DMS114 treated with DMSO at 0.1 percent for 48 hours (cell line): ENCODE data around the gene PGBD2.
A peak's percentile ranks its signal among the peaks of the same experiment; 100 is the strongest.
"Not testable (repeated sequence)": the region's sequence is repeated elsewhere in the genome, so short reads cannot be mapped to it uniquely, and the experiment has no call there.

Experiments
- DNase-seq: peaks from one replicate; lab custom pipeline; 2025; ENCODE audit not compliant: unreplicated experiment; lab: John Stamatoyannopoulos, UW

Gene PGBD2

DNA sequence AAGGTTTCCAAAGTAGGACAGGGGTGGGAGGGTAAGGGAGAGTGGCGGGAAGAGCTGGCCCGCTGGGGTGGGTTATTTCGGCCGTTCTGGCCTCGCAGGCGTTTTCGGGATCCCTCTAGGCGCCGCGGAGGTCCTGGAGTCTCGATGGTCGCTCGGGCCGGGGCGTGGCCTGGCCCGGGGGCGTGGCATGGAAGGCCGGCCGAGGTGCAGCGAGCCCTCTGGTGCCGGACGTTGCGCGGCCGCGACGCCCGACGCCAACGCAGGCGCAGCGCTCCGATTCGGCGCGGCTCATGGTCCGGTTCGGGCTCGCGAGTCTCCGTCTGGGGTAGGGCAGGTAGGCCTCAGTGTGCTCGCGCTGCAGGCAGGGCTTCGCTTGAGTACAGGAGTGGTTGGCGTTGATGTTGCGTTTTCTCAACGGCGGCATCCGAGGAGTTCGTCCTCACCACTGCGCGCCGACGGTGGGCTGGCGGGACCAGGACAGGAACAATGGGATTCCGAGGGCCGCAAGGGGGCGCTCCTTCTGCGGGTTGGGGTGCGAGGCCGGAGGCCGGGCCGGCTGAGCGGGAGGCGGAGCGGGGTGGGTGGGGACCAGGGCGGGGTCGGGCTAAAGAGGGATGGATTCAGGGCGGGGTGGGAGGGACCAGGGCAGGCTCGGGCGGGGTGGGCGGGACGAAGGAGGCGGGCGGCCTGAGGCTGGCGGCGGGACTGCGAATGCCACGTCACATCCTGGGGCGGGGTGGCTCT, at the start of gene PGBD2:
Gene PGBD2, plus strand, starts transcription at position 227 of the 744 bp plus-strand sequence. CDS start 7,628 bp downstream, outside the sequence.
- DNase-seq: peak; percentile 88

DNA sequence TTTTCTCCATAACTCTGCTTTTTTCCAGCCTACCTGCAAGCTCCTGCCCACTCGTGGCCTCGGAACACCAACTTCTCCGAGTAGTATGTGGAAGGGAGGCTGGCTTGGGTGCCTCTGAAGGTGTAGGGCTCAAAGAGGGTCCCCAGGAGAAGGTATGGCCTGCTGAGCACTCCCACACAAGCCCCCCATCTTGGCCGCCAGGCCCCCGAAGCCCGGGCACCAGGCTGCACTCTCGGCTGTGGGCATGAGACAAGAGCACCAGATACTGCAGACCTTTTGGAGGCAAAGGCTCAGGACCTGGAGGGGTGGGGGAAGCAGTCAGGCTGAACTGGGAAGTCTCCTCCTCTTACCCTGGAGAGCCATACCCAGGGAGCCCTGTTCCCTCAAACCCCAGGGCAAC, 48.8 kb upstream of the PGBD2 start:
- DNase-seq: no peak

- no peak for DNase-seq
Observed at GRCh38 chr1:248857749-248858095, 48.3 kb upstream of the PGBD2 start.

DNA sequence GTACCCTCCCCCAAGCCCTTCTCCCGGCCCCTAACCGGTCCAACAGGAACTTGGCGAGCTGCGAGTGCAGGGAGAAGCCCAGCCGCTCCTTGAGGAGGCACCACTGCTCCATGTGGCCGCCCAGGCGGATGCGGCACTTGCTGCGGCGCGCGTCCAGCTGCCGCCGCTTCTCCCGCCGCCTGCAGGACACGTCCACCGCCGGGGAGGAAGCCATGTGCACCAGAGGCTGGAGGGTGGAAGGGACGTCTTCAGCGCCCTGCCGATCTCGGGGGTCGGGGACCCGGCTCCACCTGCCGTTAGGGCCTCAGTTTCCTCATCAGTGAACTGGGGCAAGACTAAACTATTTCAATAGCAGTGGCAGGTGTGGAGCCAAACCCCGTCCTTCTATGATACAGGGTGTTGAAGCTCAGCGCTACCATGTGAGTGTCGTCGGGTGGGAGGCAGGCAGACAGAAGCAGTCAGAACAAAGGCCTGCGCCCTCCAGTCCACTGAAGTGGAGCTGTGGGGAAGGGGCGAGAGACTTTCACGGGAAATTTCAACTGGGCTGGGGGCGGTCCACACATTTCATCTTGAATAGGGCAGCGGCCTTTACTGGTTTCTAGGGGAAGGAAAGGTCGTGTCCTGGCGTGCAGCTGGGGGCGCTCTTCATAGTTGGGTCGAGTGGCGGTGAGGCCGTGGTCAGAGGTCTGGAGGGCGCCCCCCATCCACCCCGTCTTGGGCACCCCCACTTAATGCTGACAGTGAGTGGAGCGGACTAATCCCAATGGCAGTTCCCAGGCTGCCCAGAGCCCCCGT, 47.7 kb upstream of the PGBD2 start:
- no peak for DNase-seq

DNA sequence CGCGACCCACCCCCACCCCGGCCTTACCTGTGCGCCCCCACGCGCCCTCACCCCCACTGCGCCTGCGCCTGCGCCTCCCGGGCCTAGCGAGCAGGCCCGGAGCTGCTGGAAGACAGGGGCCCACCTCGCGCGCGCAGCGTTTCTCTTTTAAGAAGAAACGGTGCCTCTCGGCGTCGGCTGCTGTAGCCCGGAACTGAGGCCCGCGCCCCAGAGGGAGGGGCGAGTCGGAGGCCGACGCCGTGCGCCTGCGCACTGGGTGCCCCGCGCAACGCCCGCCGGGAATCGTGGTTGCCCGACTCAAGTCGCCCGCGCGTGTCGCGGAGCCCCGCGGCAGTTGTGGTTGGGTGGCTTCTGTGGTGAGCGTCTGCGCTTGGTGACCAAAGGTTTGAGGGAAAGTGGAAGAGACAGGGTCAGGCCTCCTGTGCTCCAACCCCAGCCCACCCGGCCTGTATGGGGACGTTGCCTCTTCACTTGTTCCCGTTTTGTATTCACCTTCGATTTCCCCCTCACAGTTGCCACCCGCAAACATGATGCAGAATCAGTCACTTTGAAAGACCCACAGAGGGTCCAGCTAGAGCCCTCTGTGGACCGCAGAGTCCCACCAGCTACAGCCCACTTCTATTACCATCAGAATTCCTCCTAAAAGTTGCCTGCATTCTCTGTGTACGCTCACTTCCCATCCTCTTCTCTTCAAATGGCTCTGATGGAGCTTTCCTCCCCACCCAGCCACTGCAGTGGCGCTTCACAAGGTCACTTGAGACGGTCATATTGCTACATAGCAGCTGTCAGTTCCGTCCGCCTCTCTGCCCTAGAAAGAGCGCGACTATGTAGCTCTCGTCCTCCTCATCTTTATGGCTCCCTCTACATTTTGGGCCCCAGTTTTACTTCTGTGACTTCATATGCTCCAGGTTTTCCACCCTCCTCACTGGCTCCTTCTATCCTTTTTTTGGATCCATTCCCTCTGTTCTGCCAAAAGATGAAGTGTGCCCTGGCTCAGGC, 46.8 kb upstream of the PGBD2 start, which contains the start of gene ZNF692:
Gene ZNF692, minus strand, starts transcription at position 195 of the 999 bp plus-strand sequence. CDS start 776 bp downstream, outside the sequence.
- DNase-seq: peak; percentile 86

DNA sequence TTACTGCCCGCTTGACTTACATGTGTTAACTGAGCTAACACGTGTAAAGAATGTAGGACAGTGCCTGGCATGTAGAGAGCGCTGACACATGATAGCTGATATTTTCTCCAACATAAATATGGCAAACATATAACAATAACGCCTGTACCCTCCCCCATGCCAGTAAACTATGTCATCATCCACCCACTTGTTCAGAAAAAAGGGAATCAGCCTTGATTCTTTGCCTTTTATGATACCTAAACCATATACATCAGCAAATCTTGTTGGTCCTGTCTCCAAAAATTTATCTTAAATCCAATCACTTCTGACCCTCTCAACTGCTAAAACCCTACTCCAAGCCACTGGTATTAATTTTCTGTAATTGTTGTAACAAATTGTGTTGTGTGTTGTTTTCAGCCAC, 46.0 kb upstream of the PGBD2 start:
- DNase-seq: no peak

DNA sequence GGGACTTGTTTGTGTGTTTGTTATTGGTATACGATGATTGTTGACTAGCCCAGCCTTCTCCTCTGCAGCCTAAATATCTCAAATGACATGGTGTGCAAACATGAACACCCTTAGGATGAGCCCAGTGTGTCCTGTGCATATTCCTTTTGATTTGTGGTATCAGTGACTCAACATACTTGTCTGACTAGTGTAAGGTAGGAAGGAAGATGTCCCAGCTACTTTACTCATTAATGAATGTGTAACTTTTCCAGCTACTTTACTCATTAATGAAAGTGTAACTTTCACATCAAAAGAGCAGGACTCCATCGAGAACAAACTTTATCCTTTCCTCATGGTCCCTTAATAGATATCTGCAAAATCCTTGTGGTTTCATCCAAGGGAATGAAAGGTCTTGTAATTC, 44.4 kb upstream of the PGBD2 start:
- DNase-seq: no peak

DNA sequence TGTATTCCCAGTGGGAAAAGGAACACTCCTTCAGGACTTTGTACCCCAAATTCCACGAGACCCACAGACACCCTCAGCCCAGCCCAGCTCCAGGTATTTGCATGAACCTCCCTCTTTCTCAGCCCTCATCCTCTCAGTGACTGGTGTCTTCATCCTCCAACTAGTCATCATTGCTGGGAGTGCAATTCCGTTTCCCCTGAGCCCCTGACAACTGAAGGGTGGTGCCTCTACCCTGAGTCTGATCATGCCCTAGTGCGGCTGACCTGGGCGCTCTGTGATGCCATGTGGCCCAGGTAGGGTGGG, 43.4 kb upstream of the PGBD2 start:
- DNase-seq: no peak

DNA sequence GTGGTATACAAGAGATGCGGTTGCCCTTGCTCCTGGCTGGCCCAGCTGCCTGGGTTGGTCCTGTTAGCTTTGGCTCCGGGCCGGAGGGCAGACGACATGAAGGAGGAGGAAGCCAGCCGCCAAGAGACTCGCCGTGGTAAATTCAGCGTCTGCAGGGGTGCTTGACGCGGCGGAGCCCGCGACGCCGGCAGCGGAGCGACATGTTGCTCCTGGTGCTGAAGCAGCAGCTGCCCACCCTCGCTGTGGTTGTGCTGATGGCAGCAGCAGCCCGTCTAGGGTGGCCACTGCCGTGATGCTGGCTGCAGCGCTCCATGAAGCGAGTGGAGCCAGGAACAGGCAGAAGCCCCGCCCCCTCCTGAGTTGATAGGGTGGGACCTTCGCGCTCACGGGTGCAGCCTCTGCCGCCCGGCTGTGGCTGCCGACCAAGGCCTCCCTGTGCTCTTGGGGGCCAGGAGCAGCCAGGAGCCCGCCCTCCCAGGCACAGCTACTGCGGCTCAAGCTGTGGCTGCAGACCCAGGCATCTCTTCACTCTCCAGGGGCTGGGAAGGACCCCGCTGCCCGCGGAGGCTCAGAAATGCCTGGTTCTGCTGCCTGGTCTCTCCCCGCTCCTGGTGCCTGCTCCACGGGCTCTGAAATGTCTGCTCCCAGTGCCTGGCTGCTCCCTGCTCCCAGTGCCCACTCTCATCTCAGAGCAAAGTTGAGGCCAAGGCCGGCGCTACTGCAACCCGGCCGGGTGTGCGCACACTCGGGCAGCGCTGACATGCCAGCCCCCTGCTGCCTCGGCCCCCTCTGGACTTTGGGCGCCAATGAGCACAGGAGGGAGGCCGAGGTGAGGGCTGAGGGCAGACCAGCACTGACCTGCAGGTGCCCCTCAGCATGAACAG, 42.8 kb upstream of the PGBD2 start:
- DNase-seq: peak; percentile 47

GRCh38 chr1:248871837-248872401, 34.1 kb upstream of the PGBD2 start:
- DNase-seq: no peak

GRCh38 chr1:248872752-248873408, 33.2 kb upstream of the PGBD2 start:
- DNase-seq: peak; percentile 58

- DNase-seq: peak; percentile 89
Observed at GRCh38 chr1:248873409-248873992, 32.5 kb upstream of the PGBD2 start.

DNA sequence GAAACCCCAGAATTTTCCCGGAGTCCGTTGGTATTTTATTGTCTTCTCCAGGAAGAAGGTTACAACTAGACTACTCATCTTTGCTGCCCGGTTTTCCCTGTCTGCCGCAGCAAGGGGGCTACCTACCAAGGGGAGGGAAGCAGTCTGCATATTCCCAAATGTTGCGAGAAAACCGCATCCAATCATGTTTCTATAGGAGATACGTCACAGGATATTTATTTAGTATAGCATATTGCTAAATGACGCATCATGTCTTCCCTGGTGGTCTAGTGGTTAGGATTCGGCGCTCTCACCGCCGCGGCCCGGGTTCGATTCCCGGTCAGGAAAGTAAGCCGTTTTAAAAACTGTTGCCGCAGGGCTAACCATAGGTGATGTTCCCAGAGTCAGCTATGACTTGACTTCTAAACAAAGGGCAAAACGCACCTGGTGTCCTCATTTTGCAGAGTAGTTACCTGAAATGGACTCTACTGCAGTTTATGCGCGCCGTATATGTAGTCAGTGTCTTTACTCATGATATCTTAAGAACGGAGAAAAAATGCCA, 32.0 kb upstream of the PGBD2 start:
- peak; percentile 84 for DNase-seq

DNA sequence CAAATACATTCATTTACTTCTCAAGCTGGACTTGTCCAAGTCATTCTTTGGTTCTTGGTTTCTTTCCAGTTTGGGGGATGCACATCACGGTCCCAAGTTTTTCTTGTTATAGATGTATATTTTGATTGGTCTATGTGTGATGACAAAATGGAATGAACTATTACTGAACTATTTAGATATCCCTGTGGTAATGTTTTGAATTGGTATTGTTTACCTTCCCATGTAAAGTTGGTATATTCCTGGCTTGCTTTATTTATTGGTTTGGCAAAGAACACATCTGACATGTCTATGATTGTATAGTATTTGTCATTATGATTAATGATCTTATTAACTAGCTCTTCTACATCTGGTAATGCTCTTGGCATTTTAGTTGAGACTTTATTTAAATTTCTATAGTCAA, 24.8 kb upstream of the PGBD2 start:
- DNase-seq: no peak

DNA sequence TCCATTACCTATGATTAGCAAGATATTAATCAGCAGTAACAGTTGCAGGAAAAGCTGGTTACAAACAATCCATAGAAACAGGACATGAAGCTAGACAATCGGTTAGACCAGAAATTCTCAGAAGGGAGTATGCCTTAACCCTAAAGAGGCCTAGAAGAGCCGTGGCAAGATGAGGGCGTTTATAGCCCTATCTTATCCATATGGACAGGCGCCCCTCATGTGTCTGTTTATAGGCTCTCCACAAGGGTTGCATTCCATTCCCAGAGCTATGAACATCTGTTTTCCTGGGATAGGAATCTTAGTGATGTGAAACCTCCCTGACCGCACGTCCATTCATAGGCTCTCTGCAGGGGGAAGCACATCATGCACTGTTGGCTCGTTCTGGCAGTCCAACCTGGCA, 23.6 kb upstream of the PGBD2 start:
- not testable (repeated sequence) for DNase-seq

- no peak for DNase-seq
Observed at GRCh38 chr1:248884632-248885295, 21.3 kb upstream of the PGBD2 start.

DNA sequence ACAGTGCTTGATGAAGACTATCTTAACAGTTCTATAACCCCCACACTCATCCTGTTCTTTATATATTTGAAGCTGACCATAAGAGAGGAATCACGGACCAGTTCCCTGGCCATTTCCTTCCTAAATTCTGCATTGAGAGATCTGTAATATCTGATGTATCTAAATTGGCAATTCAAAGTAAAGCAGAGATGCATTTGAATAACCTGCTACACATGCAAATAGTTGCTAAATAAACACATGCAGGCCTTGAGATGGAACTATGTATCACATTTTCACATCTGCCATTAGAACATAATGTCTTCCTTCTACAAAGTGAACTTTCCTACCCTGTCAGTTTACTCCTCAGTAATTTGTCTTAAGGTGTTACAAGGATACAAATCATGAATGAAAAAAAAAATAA, 20.4 kb upstream of the PGBD2 start:
- no peak for DNase-seq

DNA sequence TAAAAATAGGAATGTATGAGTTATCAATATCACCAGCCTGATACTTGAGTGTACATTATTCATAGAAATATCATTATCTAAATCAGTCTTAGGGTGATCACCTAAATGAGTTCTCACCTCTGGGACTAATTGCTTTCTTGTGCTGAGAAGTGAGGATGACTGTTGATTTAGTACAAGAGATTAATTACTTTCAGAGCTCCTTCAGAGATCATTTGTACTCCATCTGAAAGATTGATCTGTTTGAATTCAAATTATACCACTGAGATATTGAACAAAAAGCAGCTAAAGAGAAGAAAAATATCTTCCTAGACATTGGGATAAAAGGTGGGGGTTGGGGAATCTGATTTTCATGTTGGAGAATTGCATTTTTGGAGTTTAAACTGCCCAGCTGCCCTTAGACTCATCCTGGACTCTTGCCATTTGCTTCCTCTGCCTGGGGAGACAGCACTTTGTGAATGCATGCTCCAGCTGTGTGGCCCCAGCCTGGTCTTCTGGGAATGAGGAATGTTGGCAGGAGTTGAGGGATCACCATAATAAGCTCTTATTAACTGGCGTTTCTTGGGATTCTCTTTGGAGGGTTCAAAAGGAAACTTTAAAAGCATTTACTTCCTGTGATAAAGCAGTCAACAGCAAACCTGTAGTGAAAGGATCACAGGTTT, 19.7 kb upstream of the PGBD2 start:
- DNase-seq: no peak
